ENCODE data around the gene RNF212B. TPM values are rescaled to one million over a fixed set of nuclear protein-coding genes. Genes with fewer than 3 reads are reported as not detected.
A peak's percentile ranks its signal among the peaks of the same experiment; 100 is the strongest.

RNF212B gene
- total and polyA plus RNA-seq, 7 donors, result not detected

DNA sequence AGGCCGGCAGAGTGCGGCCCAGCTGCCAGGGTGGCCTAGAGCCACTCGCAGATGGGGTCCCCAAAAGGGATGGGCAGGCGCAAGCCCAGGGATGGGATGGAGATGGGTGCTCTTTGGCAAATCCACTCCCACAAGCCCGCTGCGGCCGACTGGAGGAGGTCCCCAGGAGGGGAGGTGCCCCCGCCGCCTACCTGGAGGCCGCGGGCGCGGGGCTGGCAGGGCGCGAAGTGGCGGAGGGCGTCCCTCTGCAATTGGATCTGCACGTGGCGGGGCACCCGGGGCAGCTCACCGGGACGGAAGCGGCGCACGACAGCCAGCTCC lies 64.2 kb downstream of the RNF212B start:
- H3K27me3 ChIP-seq (ENCODE audit: insufficient read depth in 3 of 3, low read length in 2 of 3), result no peaks in the 10 kb centered on the region
- TF ChIP-seq, protein P1, sequence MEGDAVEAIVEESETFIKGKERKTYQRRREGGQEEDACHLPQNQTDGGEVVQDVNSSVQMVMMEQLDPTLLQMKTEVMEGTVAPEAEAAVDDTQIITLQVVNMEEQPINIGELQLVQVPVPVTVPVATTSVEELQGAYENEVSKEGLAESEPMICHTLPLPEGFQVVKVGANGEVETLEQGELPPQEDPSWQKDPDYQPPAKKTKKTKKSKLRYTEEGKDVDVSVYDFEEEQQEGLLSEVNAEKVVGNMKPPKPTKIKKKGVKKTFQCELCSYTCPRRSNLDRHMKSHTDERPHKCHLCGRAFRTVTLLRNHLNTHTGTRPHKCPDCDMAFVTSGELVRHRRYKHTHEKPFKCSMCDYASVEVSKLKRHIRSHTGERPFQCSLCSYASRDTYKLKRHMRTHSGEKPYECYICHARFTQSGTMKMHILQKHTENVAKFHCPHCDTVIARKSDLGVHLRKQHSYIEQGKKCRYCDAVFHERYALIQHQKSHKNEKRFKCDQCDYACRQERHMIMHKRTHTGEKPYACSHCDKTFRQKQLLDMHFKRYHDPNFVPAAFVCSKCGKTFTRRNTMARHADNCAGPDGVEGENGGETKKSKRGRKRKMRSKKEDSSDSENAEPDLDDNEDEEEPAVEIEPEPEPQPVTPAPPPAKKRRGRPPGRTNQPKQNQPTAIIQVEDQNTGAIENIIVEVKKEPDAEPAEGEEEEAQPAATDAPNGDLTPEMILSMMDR (IDR thresholded peaks at IDR 0.05), result no peak
- peaks cover 5 to 25% of the 10 kb centered on the region in 2 donors for H3K36me3 ChIP-seq (ENCODE audit: insufficient read depth in 1 of 2, low read depth in 1 of 2)
- H3K4me3 ChIP-seq, result peak overlapping the region; percentile 78
- whole genome bisulfite sequencing, 3 donors, result 0% methylated on average over 20 to 25 of the region's 25 CpGs
- H3K27ac ChIP-seq, result peak overlapping the region; percentile 93
- intact Hi-C loops (cut with DNase I), result no loop called here
- H3K4me1 ChIP-seq, result peaks cover 31% of the 10 kb centered on the region
- DNase-seq, result no peak
- no peaks in the 10 kb centered on the region for H3K9me3 ChIP-seq
- ATAC-seq, result peak in 3 of 4 donors; percentile 7 to 24 (median 8)

DNA sequence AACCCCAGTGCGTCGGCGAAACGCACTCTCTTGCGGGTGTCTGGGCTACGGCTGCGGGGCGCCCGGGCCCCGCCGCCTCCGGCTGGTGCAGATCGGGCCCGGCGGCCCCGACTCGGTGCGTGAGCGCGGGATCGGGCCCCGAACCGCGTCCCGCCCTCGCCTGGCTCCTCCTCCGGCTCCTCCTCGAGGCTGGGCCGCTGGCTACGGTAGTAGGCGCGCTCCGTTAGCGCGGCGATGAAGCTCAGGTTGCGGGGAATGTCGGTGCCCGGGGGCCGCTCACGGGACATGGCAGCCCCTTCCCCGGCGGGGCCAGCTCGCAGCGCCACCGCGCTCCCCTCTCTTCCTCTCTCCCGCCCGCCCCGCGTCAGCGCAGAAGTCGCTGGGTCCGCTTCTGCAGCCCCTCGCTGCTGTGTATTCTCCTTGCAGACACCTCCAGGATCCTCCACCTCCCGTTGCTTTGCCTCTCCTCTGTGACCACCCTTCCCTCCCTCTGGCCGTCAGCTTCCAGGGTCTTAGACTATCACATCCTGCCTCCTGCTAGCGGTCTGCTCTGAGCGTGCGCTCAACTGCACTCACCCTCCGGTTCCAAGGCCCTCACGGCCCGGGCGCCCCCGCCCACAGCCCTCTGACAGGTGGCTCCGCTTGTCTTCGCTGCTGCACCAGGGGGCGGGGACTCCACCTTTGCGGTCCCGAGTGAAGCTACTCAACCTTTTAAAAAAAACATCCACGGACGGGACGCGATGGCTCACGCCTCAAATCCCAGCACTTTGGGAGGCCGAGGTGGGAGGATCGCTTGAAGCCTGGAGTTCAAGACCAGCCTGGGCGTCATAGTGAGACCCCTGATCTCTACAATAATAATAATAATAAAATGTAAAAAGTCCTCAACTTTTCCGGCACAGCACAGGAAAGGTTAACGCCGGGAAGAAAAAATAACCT lies 64.8 kb downstream of the RNF212B start, which contains the start of gene PPP1R3E:
PPP1R3E (minus strand) TSS at position 570 of the 936 bp plus-strand sequence; CDS start at position 287, 283 bp downstream.
- DNase-seq (peak; percentile 76 to 83), ATAC-seq (peak; percentile 28 to 54 (median 46))
- TF ChIP-seq, protein P1 (IDR thresholded peaks at IDR 0.05), result no peak
- intact Hi-C loops (cut with DNase I), result no loop called here
- no peaks in the 10 kb centered on the region for H3K9me3 ChIP-seq
- H3K4me1 ChIP-seq, result peaks cover 37% of the 10 kb centered on the region
- WGBS, 3 donors, result 2 to 4% (median 3%) methylated on average over 53 to 81 of the region's 81 CpGs
- H3K36me3 ChIP-seq (ENCODE audit: insufficient read depth in 1 of 2, low read depth in 1 of 2), result peaks cover 5 to 20% of the 10 kb centered on the region in 2 donors
- H3K27ac ChIP-seq, result peak within 1 kb of the TSS; percentile 93
- peak within 1 kb of the TSS; percentile 78 for H3K4me3 ChIP-seq
- H3K27me3 ChIP-seq (ENCODE audit: insufficient read depth in 3 of 3, low read length in 2 of 3), result no peaks in the 10 kb centered on the region

DNA sequence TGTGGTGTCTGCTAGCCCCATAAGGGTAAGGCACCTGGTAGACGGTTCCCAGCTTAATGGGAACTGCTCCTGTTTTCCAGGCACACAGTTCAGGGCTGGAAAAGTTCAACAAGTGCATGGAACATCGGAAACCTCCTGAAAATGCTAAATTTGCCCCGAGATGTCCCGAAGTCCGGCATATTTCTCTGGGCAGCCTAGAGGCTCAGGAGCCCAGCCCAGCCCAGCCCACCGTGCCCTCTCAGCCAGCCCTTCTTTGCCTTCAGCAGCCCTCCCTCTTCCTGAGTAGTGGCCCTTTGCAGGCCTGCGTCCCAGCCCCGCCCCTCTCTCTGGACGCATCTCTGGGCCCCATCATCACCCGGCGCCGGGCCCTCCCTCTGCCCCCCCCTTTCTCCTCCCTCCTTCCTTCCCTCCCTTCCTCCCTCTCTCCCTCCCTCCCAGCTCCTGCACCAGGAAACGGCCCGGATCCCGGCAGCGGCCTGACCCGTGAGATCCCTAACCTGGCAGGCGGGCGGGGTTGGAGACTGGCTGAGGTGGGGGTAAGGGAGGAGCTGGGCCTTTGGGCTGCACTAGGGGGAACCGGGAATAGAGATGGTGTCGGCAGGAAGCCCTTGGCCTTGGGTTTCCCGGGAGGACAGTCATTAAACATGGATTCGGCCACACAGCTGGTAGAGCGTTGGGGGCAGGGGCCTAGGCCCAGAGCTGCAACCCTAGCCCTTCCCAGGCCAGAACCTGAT lies 68.8 kb downstream of the RNF212B start, which contains the start of gene BCL2L2:
BCL2L2 (plus strand) TSS at position 422 of the 734 bp plus-strand sequence. CDS start 935 bp downstream, outside the sequence.
- H3K36me3 ChIP-seq (ENCODE audit: insufficient read depth in 1 of 2, low read depth in 1 of 2), result peaks cover 0 to 40% of the 10 kb centered on the region in 2 donors
- WGBS, 3 donors, result 0 to 1% (median 1%) methylated on average over 23 to 24 of the region's 24 CpGs
- H3K27me3 ChIP-seq (ENCODE audit: insufficient read depth in 3 of 3, low read length in 2 of 3), result no peaks in the 10 kb centered on the region
- DNase-seq (peak; percentile 94 to 95), ATAC-seq (peak; percentile 69 to 82 (median 76))
- intact Hi-C loops (cut with DNase I), result no loop called here
- TF ChIP-seq, protein P1 (IDR thresholded peaks at IDR 0.05), result no peak
- H3K4me3 ChIP-seq, result peak within 1 kb of the TSS; percentile 88
- H3K9me3 ChIP-seq, result no peaks in the 10 kb centered on the region
- peak within 1 kb of the TSS; percentile 87 for H3K27ac ChIP-seq
- H3K4me1 ChIP-seq, result peaks cover 21% of the 10 kb centered on the region

- intact Hi-C loops (cut with DNase I), result no loop called here
- peak overlapping the region; percentile 88 for H3K4me3 ChIP-seq
- H3K27ac ChIP-seq, result peak overlapping the region; percentile 87
- DNase-seq, result no peak
- WGBS, 3 donors, result 11 to 20% (median 12%) methylated on average over 4 to 5 of the region's 5 CpGs
- H3K36me3 ChIP-seq (ENCODE audit: insufficient read depth in 1 of 2, low read depth in 1 of 2), result peaks cover 0 to 45% of the 10 kb centered on the region in 2 donors
- no peak for ATAC-seq
- TF ChIP-seq, protein P1 (IDR thresholded peaks at IDR 0.05), result no peak
- peaks cover 21% of the 10 kb centered on the region for H3K4me1 ChIP-seq
- H3K9me3 ChIP-seq, result no peaks in the 10 kb centered on the region
- H3K27me3 ChIP-seq (ENCODE audit: insufficient read depth in 3 of 3, low read length in 2 of 3), result no peaks in the 10 kb centered on the region
Measured at GRCh38 chr14:23307146-23307530, 69.4 kb downstream of the RNF212B start.

Data from psoas muscle (tissue), 8 donors.